NCI-H146 (cell line): ENCODE measurements around the gene CLEC7A.

Experiments
- DNase-seq: peaks from one replicate; lab custom pipeline; 2025; lab: John Stamatoyannopoulos, UW

The CLEC7A gene

DNA sequence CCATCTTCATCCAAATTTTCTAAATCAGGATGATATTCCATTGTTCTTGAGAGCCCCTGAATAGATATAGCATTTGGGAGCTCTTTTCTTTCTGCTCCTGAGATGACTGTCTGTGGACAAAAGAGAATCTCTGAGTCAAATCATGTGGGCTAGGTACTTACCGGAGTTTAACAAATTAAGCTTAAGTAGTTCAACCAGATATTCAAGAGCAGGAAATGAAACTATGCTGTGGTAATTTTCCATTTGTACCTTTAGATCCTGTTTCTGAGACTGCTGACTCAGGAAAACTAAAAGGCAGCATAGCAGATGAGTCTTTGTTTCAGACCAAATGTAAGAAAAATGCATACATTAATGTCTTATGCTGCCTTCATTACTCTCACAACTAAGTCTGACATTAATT, at the start of gene CLEC7A:
Gene CLEC7A (minus strand): TSS at position 158 of the 400 bp plus-strand sequence. CDS start 117 bp downstream, at position 41.
- no peak for DNase-seq

DNA sequence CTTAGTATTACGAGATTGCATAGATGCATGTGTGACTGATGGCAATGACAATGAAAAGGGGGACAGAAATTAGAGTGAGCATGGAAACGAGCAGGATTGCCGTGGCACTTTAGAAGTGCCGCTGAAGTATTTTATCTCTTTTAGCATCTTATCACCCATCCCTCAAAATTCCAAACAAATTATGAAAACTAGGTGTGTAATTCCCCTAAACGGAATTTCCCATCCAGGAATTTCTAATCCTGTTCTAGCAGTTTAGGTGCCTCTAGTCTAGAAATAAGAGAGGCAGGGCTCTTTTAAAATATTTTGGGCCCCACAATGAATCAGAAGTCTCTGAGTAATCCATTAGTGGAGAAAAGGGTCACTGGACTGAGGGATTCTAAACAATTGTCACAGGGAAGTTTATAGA, 49.8 kb upstream of the CLEC7A start:
- DNase-seq, result no peak

DNA sequence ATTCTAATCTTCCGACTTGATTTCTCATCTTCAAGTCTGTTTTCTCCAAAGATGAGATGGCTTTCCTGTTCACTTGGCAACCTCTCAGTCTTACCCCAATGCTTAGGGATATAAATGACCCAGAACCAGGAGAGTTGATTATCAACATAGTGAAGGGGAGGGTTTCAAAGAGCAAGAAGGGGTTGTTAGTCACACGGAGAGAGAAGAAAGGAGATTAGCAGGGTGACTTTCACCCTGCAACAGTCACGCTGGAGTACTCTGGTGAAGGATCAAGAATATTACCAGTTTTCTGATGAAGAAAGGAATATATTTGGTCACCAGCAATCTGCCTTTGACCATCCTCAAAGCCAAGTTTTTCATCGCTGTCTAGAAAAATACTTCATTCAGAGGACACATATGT, 48.8 kb upstream of the CLEC7A start, which contains the start of gene TMEM52B:
Gene TMEM52B (plus strand): TSS at position 212 of the 400 bp plus-strand sequence. CDS start 543 bp downstream, outside the sequence.
- DNase-seq, result no peak

- no peak for DNase-seq
Observed at GRCh38 chr12:10175846-10176636, 46.0 kb upstream of the CLEC7A start.

GRCh38 chr12:10174986-10175614, 45.1 kb upstream of the CLEC7A start:
- DNase-seq, result no peak

DNA sequence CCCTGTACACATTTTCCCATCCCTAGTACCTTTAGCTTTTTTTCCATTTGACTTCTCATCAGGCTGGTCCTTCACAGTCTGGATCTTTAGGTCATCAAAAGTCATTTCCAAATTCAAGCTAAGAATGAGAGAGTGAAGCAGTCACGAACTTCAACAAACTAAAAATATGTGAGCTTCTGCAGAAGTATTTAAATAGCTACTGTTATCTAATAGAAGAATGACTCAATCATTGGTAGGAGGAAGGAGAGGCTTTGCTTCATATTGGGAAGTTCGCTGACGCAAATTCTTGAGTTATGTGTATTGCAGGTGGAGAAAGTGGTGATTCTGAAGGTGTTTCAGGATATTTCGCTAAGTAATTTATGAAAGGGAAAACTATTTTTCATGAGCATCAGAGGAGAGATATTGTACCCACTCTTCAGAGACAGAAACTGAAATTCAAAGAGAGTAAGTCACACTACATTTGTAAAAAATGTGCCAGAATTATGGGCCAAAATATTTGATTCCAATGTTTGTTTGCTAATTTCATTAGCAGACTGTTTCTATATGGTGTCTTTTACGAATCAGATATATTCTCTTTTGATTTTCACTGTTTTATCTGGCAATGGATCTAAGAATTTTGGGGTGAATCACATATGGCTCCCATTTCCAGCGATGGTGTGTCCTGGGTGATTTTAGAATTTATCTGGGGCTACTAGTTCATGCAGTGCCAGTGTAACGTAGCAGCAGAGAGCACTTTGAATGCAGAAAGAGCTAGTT, 42.2 kb upstream of the CLEC7A start, which contains the start of gene OLR1:
Gene OLR1 (minus strand): TSS at position 160 of the 756 bp plus-strand sequence. CDS start 55 bp downstream, at position 105.
- no peak for DNase-seq

- DNase-seq, result no peak
Observed at GRCh38 chr12:10170216-10170615, 40.2 kb upstream of the CLEC7A start.

DNA sequence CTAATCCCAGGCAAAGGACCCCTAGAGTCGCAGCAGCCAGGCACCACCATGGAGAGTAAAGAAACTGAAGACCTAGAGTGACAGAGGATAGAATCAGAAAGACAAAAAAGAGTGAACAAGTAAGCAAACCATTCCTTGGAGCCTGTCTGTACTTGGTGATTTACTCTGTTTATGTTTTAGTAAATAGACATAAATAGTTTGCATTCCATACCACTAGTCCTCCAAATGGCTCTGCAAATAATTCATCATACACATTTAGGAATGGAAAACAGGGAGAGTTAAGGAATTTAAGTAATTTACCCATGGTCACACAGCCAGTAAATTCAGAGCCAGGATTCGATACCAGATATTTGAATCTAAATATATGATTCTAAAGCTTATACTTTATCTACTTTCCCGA, 39.1 kb upstream of the CLEC7A start:
- DNase-seq, result no peak

- DNase-seq, result no peak
Observed at GRCh38 chr12:10167599-10167998, 37.6 kb upstream of the CLEC7A start.

DNA sequence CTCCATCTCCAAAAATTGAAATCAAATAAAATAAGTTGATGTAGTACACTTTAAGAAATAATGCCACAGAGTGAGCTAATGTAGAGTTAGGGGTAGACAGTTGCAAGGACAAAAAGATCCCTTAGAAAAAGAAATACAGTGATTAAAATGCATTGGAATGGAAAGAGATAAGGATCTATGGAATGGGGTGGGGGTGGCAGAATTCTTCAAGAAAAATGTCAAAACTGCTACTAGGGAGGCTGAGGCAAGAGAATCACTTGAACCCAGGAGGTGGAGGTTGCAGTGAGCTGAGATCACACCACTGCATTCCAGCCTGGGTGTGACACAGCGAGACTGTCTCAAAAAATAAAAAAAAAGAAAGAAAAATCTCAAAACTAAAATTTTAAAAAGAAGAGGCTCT, 35.4 kb upstream of the CLEC7A start:
- DNase-seq, result no peak

DNA sequence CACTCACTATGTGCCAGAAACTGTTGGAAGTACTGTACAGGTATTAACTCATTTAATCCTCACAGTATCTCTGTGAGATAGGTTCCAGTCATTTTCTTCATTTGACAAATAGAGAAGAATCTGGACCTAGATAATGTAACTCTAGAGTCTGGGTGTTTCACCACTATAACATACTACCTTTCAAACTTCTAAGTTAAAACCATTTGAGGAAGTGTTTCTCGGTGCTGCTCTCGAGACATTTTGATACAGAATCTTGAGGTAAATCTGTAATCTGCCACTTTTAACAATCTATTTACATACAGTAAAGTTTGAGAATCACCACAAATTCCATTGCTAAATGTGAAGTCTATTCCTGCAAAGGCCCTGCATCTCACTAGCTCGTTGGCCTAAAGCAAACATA, 33.1 kb upstream of the CLEC7A start:
- no peak for DNase-seq

DNA sequence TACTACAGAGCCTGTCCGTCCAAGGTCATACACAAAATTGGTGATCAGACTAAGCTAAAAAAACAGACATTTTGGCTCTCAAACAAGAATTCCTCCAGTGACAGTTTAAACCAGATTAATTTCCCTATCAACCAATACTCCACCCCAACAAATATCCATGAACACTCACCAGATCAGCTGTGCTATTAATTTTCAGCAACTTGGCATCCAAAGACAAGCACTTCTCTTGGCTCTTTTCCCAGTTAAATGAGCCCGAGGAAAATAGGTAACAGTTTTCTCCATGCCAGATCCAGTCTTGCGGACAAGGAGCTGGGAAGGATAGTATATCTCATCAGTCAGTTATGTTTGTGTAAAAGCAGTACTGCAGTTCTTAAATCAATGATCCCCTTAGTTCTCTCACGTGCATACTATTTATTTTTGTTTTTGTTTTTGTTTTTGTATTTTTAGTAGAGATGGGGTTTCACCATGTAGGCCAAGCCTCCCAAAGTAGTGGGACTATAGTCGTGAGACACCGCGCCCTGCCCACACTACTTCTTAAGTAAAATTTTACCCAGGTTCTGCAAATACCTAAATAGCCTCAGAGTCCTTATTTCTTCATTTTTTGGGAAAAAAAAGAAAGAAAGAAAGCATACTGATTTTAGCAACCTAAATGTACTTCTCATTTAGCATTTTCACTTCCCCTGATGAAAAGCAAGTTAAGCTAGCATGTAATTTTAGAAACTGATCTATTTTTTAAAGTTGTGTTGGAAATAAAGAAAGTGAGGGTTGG, 30.8 kb upstream of the CLEC7A start:
- no peak for DNase-seq

- DNase-seq, result no peak
Observed at GRCh38 chr12:10159280-10159679, 29.3 kb upstream of the CLEC7A start.

GRCh38 chr12:10158406-10158805, 28.4 kb upstream of the CLEC7A start:
- no peak for DNase-seq

DNA sequence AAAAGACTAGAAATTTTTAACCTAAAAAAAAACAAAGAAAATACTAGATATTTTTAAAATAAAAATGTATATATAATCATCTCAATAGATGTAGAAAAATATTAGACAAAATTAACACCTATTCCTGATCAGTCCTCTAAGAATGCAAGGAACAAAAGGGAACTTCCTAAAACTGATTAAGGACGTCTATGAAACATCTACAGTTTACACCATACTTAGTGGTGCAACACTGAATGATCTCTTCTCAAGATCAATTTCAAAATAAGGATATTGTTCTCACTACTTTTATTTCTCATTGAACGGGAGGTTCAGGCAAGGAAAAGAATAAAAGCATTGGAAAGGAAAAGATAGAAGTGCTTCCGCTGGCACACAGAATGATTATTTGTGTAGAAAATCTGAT, 26.0 kb upstream of the CLEC7A start:
- DNase-seq, result no peak

DNA sequence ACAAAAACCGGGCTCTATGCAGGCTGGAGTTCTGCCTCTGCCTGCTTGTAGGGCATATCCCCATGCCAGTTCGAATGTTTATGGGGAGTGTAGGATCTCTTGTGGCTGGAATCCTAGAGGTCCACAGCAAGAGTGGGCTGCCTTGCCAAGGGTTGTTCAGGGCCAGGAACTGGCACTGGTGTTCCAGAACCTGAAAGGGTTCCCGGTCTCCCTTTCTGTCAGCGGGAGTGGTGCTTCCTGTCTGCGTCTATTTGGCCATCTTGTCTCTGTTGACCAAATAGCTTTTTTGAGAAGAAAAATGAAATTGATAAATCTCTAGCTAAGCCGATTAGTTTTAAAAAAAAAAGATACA, 24.1 kb upstream of the CLEC7A start:
- DNase-seq, result peak; percentile 16

DNA sequence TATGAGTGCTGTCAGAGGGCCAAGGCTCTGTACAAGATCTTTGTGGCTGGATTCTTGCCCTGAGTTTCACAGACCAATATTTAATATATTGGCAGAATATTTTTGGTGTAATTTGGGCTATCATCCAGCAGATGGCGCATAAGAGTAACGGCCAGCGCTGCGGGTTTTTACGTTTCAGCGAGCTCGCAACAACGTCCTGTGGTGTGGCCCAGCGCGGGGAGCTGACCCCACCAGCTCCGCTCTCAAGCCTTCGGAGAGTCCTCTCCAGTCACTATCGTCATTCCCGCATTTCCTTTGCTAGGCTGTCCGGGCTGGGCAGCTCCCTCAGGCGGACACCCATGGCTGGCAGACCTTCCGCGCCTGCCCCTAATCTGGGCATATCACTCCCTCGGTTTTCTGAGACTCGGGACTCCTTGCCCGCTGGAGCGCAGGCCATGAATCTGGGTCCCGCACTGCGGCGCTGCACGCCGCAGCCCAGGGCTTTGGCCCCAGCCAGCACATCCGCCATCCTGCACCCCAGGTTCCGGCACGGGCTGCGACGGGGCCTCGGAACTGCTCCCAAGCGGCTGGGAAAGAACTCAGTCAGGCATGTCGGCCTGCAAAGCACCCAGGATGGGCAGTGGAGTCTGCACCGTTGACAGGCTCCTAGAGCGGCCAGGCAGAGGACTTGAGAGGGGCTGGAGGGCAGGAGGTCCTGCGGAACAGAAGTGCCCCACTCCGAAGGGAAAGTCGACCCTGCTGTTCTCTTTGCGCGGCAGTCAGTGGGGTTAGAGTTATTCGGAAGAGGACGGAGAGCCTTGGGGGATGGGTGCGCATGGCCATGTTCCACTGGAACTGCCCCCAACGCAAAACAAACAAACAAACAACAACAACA, 23.5 kb upstream of the CLEC7A start:
- DNase-seq, result peak; percentile 64

GRCh38 chr12:10151621-10152020, 21.6 kb upstream of the CLEC7A start:
- no peak for DNase-seq

DNA sequence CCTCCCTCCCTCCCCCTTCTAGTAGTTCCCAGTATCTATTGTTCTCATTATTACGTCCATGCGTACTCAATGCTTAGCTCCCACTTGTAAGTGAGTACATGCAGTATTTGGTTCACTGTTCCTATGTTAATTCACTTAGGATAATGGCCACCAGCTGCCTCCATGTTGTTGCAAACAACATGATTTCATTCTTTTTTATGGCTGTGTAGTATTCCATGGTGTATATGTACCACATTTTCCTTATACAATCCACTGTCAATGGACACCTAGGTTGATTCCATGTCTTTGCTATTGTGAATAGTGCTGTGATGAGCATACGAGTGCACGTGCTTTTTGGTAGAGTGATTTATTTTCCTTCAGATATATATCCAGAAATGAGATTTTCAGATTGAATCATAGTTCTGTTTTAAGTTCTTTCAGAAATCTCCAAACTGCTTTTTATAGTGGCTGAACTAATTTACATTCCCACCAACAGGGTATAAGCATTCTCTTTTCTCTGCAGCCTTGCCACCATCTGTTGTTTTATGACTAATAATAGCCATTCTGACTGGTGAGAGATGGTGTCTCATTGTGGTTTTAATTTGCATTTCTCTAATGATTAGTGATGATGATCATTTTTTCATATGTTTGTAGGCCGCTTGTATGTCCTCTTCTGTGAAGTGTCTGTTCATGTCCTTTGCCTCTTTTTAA, 17.9 kb upstream of the CLEC7A start:
- no peak for DNase-seq

DNA sequence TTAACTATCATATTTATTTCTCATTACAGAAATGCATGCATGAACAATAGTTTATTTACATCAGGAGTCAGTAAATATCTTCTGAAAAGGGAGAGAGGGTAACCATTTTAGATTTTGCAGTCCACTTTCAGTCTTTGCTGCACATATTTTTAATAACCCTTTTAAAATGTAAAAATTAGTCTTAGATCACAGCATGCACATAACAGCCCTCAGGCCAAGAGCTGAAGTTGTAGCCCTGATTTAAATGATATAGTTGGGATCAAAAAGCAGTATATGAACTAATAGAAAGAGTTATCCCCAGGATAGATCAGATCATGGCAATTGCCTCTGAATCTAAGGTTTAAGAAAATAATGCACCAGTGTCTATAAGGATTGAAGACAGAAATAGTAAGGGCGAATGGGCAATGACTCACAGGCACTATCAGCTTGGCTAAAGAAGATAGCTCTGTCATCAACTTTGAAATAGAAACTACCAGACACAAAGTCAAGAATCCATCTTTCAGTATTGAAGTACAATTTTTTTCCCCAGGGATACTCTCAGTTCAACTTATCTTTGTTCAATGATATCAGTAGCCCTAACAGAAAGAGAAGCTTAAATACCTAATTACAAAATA, 13.1 kb upstream of the CLEC7A start:
- no peak for DNase-seq
